Lung (tissue), 12 donors: ENCODE data around the gene CPT1A. TPM values are rescaled to one million over a fixed set of nuclear protein-coding genes. Genes with fewer than 3 reads are reported as not detected.

Source experiments
- ATAC-seq: fragments of 200-7000 bp; cut with Tn5 transposase; one replicate; pipeline ENCODE4 v1.9.1; 2020; ENCODE audit warnings: moderate number of reproducible peaks; ENCODE audit not compliant: insufficient read depth, low FRiP score
- DNase-seq, 3 donors: peaks; one replicate each; pipeline ENCODE4 v3.0.0-alpha.2; 2013 to 2017
- H3K27ac ChIP-seq, 2 donors: one replicate each; pipeline ENCODE4 v1.5.1; 2013; ENCODE audit warnings: mild to moderate bottlenecking in 2 of 2, moderate library complexity in 2 of 2, control low read depth in 1 of 2, inconsistent platforms in 1 of 2, low read depth in 1 of 2, low read length in 1 of 2
- H3K27me3 ChIP-seq, 3 donors: one replicate each; pipeline ENCODE4 v1.5.1; 2013; ENCODE audit warnings: low read length in 2 of 3; ENCODE audit not compliant: control insufficient read depth in 3 of 3, insufficient read depth in 3 of 3
- H3K36me3 ChIP-seq, 4 donors: one replicate each; pipeline ENCODE4 v1.5.1; 2013; ENCODE audit warnings: low read length in 4 of 4, mild to moderate bottlenecking in 1 of 4, moderate library complexity in 1 of 4; ENCODE audit not compliant: control insufficient read depth in 4 of 4, insufficient read depth in 4 of 4
- H3K4me1 ChIP-seq, 5 donors: one replicate each; pipeline ENCODE4 v1.5.1; 2013; ENCODE audit warnings: low read length in 5 of 5, mild to moderate bottlenecking in 2 of 5, moderate library complexity in 1 of 5; ENCODE audit not compliant: control insufficient read depth in 5 of 5, insufficient read depth in 5 of 5
- H3K4me3 ChIP-seq: one replicate; pipeline ENCODE4 v1.5.1; 2013; ENCODE audit warnings: mild to moderate bottlenecking, control low read depth, moderate library complexity
- H3K9ac ChIP-seq, 2 donors: one replicate each; pipeline ENCODE4 v1.5.1; 2013; ENCODE audit warnings: low read length in 2 of 2, control low read depth in 1 of 2; ENCODE audit not compliant: insufficient read depth in 1 of 2
- H3K9me3 ChIP-seq, 4 donors: one replicate each; pipeline ENCODE4 v1.5.1; 2013; ENCODE audit warnings: low read length in 3 of 4, mild to moderate bottlenecking in 1 of 4, moderate library complexity in 1 of 4; ENCODE audit not compliant: control insufficient read depth in 4 of 4, insufficient read depth in 3 of 4
- WGBS, 2 donors: extraction: QIAGEN DNeasy Blood & Tissue Kit; methylation state at CpG; one replicate each; pipeline ENCODE4 v1.1.7; 2013; 5-methylcytosine and 5-hydroxymethylcytosine counted together
- polyA plus RNA-seq, 2 donors: library from polyadenylated mRNA; stranded (reverse); fragments of 200-250 nt; gene quantifications; one replicate each; pipeline ENCODE4 v1.2.1, GENCODE V29; 2013
- total RNA-seq, 2 donors: library from RNA; depleted of rRNA in 1 of 2; stranded (reverse); fragments of >200 nt in 1 of 2; gene quantifications; one replicate each; pipeline ENCODE4 v1.2.1, GENCODE V29; 2014 to 2021
- TF ChIP-seq, protein P1 (sequence below): IDR thresholded peaks from 2 replicates; pipeline ENCODE4 v1.5.1; 2012; ENCODE audit warnings: mild to moderate bottlenecking; ENCODE audit errors: control extremely low read depth, extremely low read depth
- donor health status: control.
- donor health status: control.
- donor health status: Bipolar disorder and iron deficiency.
- donor health status: healthy.
- donor health status: DM: yes; HTN: yes; CAD: no.

CPT1A gene
- total and polyA plus RNA-seq, 4 donors = 17.0 to 51.7 (median 18.4) TPM

DNA sequence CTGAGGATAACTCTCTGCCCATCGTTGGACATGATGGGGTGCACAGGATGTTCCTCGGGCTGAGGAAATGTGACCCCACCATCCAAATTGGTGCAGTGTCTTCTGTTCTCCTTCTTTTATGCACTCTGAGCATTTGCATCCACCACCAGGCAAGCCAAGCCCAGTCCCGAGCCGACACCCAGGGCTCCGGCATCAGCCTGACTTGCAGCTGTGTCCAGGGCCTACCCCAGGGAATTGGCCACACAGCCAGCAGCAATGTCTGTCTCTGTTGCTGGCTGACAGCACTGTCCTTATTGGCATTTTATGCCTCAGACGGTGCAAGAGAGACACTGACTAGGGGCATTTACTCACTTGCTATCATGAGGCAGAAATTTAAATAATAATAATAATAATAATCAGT is 25.4 kb upstream of the CPT1A start:
- no peaks in the 10 kb centered on the region for H3K36me3 ChIP-seq
- peaks cover 0 to 3% (median 1%) of the 10 kb centered on the region in 4 donors for H3K9me3 ChIP-seq
- WGBS, 2 donors = 85 to 95% methylated on average over 6 of the region's 6 CpGs
- no peak overlapping the region for H3K9ac ChIP-seq
- TF ChIP-seq, protein P1, sequence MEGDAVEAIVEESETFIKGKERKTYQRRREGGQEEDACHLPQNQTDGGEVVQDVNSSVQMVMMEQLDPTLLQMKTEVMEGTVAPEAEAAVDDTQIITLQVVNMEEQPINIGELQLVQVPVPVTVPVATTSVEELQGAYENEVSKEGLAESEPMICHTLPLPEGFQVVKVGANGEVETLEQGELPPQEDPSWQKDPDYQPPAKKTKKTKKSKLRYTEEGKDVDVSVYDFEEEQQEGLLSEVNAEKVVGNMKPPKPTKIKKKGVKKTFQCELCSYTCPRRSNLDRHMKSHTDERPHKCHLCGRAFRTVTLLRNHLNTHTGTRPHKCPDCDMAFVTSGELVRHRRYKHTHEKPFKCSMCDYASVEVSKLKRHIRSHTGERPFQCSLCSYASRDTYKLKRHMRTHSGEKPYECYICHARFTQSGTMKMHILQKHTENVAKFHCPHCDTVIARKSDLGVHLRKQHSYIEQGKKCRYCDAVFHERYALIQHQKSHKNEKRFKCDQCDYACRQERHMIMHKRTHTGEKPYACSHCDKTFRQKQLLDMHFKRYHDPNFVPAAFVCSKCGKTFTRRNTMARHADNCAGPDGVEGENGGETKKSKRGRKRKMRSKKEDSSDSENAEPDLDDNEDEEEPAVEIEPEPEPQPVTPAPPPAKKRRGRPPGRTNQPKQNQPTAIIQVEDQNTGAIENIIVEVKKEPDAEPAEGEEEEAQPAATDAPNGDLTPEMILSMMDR = no peak
- DNase-seq (no peak), ATAC-seq (no peak)
- no peaks in the 10 kb centered on the region for H3K27me3 ChIP-seq
- H3K27ac ChIP-seq = no peak overlapping the region
- no peak overlapping the region for H3K4me3 ChIP-seq
- H3K4me1 ChIP-seq = peaks cover 0 to 10% (median 0%) of the 10 kb centered on the region in 5 donors

DNA sequence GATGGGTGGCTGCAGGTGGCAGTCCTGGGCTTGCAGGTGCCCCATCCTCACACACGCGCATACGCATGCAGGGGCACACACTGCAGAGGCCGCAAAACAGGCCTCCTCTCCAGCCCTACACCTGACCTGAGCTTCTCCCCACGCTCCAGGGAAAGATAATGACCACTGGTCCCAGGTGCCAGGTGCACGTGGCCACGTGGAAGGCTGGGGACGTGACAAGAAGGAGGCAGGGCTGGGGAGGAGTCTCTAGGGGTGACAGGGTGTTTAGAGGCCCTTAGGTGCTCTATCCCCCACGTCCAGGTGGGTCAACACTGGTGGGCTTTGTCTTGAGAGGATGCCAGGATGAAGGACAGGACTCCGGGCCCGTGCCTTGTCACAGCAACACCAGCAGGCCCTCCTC is 23.5 kb upstream of the CPT1A start:
- WGBS, 2 donors = 92 to 93% methylated on average over 11 of the region's 11 CpGs
- Histone ChIP-seq H3K4me1 (peaks cover 0 to 10% (median 0%) of the 10 kb centered on the region in 5 donors), H3K27ac (no peak overlapping the region), H3K4me3 (no peak overlapping the region), H3K9me3 (peaks cover 0 to 3% (median 1%) of the 10 kb centered on the region in 4 donors), H3K27me3 (no peaks in the 10 kb centered on the region), H3K9ac (no peak overlapping the region), H3K36me3 (no peaks in the 10 kb centered on the region)
- DNase-seq (no peak), ATAC-seq (no peak)
- TF ChIP-seq, protein P1 = no peak

- WGBS, 2 donors = 93 to 95% methylated on average over 3 of the region's 3 CpGs
- no peaks in the 10 kb centered on the region for H3K36me3 ChIP-seq
- no peak overlapping the region for H3K9ac ChIP-seq
- H3K27me3 ChIP-seq = no peaks in the 10 kb centered on the region
- no peak overlapping the region for H3K27ac ChIP-seq
- no peak overlapping the region for H3K4me3 ChIP-seq
- H3K4me1 ChIP-seq = no peaks in the 10 kb centered on the region
- DNase-seq (no peak), ATAC-seq (no peak)
- H3K9me3 ChIP-seq = peaks cover 0 to 3% (median 1%) of the 10 kb centered on the region in 4 donors
- TF ChIP-seq, protein P1 = no peak
These were observed 22.0 kb upstream of the CPT1A start for GRCh38 chr11:68863553-68864265.
